Keratinocyte (primary cell): ENCODE results near the gene ZSWIM9. TPM values are rescaled to one million over a fixed set of nuclear protein-coding genes. Genes with fewer than 3 reads are reported as not detected.

Source experiments
- DNase-seq: peaks from one replicate; pipeline ENCODE4 v3.0.0-alpha.2; 2011; ENCODE audit warnings: low read depth, missing footprints, low spot score
- FAIRE-seq: peaks from 2 replicates; lab custom pipeline; 2011; peaks lifted over from hg19 to GRCh38; lab: Jason Lieb, UNC
- H2AFZ ChIP-seq: 2 replicates; pipeline ENCODE4 v1.6.0; 2012; ENCODE audit warnings: low read length, control low read depth, inconsistent platforms; ENCODE audit not compliant: control insufficient read depth
- H3K27ac ChIP-seq: 2 replicates; pipeline ENCODE4 v1.5.1; 2011; ENCODE audit warnings: low read length; ENCODE audit not compliant: control insufficient read depth, insufficient read depth
- H3K27me3 ChIP-seq: 3 replicates; pipeline ENCODE4 v1.6.0; 2011; ENCODE audit warnings: low read length; ENCODE audit not compliant: control insufficient read depth, insufficient read depth; ENCODE audit errors: extremely low read depth
- H3K36me3 ChIP-seq, 2 experiments: 2 replicates in 1 of 2; 3 replicates in 1 of 2; pipeline ENCODE4 v1.5.1; 2011; ENCODE audit warnings: low read length in 2 of 2, mild to moderate bottlenecking in 1 of 2; ENCODE audit not compliant: control insufficient read depth in 2 of 2, insufficient read depth in 2 of 2; ENCODE audit errors: extremely low read depth in 1 of 2
- H3K4me1 ChIP-seq: 3 replicates; pipeline ENCODE4 v1.5.1; 2011; ENCODE audit warnings: low read length; ENCODE audit not compliant: control insufficient read depth, insufficient read depth; ENCODE audit errors: extremely low read depth
- H3K4me2 ChIP-seq: 3 replicates; pipeline ENCODE4 v1.6.0; 2011; ENCODE audit warnings: low read depth, low read length; ENCODE audit not compliant: control insufficient read depth, insufficient read depth; ENCODE audit errors: extremely low read depth
- H3K4me3 ChIP-seq, 3 experiments: fragments of 200-600 bp in 1 of 3; sonication (generic) in 1 of 3; 2 replicates in 2 of 3; 3 replicates in 1 of 3; pipeline ENCODE4 v1.5.1; 2011 to 2016; ENCODE audit warnings: low read length in 3 of 3, mild to moderate bottlenecking in 3 of 3, control low read depth in 2 of 3, inconsistent platforms in 1 of 3, low read depth in 1 of 3, mixed read lengths in 1 of 3, mixed run types in 1 of 3, moderate library complexity in 1 of 3; ENCODE audit not compliant: control insufficient read depth in 2 of 3, insufficient read depth in 2 of 3; ENCODE audit errors: extremely low read depth in 1 of 3
- H3K79me2 ChIP-seq: 2 replicates; pipeline ENCODE4 v1.6.0; 2012; ENCODE audit warnings: low read length; ENCODE audit not compliant: control insufficient read depth, insufficient read depth
- H3K9ac ChIP-seq: 3 replicates; pipeline ENCODE4 v1.6.0; 2011; ENCODE audit warnings: low read length; ENCODE audit not compliant: control insufficient read depth, insufficient read depth; ENCODE audit errors: extremely low read depth
- H3K9me1 ChIP-seq: 3 replicates; pipeline ENCODE4 v1.6.0; 2011; ENCODE audit warnings: low read length; ENCODE audit not compliant: control insufficient read depth, insufficient read depth; ENCODE audit errors: extremely low read depth
- H3K9me3 ChIP-seq: 2 replicates; pipeline ENCODE4 v1.5.1; 2012; ENCODE audit warnings: low read depth, low read length; ENCODE audit not compliant: control insufficient read depth
- H4K20me1 ChIP-seq: 3 replicates; pipeline ENCODE4 v1.6.0; 2011; ENCODE audit warnings: low read length; ENCODE audit not compliant: control insufficient read depth, insufficient read depth; ENCODE audit errors: extremely low read depth
- CTCF ChIP-seq, 3 experiments: IDR thresholded peaks in 1 of 3; conservative IDR thresholded peaks in 1 of 3; optimal IDR thresholded peaks in 1 of 3; 2 replicates in 2 of 3; 3 replicates in 1 of 3; pipeline versions ENCODE3 to v1.5.1; 2011; ENCODE audit warnings: low read length in 3 of 3, mild to moderate bottlenecking in 3 of 3, moderate library complexity in 2 of 3, control low read depth in 1 of 3, inconsistent platforms in 1 of 3; ENCODE audit not compliant: insufficient read depth in 2 of 3; ENCODE audit errors: extremely low read depth in 1 of 3
- EZH2 ChIP-seq: IDR thresholded peaks from one replicate; pipeline ENCODE4 v1.6.1; 2012; ENCODE audit warnings: inconsistent platforms, mild to moderate bottlenecking, low read length, moderate library complexity
- dilution Hi-C: fragments of 300-500 bp; cut with MboI; formaldehyde crosslinking; loops from one replicate; pipeline ENCODE4 v1.7.0; 2020; ENCODE audit warnings: low sequenced_read_pairs; ENCODE audit not compliant: extremely low pct_ligation_motif_present
- polyA plus RNA-seq, 5 experiments: library from polyadenylated mRNA; depleted of rRNA in 3 of 5; stranded (reverse) in 3 of 5; stranded (forward) in 1 of 5; unstranded in 1 of 5; fragments of >200 nt; gene quantifications; 1 replicate in 1 of 5; 2 replicates in 3 of 5; 3 replicates in 1 of 5; pipeline versions ENCODE4 v1.2.1 to v1.2.3, GENCODE V29; 2011 to 2012; ENCODE audit warnings: missing spikeins in 2 of 5, low read depth in 1 of 5, low replicate concordance in 1 of 5

Gene ZSWIM9
- polyA plus RNA-seq, 1 donor (not counting 4 experiments of a cell fraction or from before 2014, with no cell fraction given): 0.46 TPM

- no peak overlapping the region for H3K9ac ChIP-seq
- H3K4me3 ChIP-seq: no peak overlapping the region
- H3K27ac ChIP-seq: no peak overlapping the region
- no peak for FAIRE-seq
- no peaks in the 10 kb centered on the region for H4K20me1 ChIP-seq
- H3K36me3 ChIP-seq: peaks cover 0 to 5% of the 10 kb centered on the region in 2 experiments
- H3K9me1 ChIP-seq: no peaks in the 10 kb centered on the region
- TF ChIP-seq EZH2 (no peak), CTCF (optimal IDR thresholded peaks at IDR 0.05 in 1 of 3, IDR thresholded peaks at IDR 0.05 in 1 of 3, conservative IDR thresholded peaks at IDR 0.05 in 1 of 3; ENCODE audit: extremely low read depth in 1 of 3, insufficient read depth in 2 of 3, low read length in 3 of 3) (no peak)
- no peak overlapping the region for H3K4me2 ChIP-seq
- no peaks in the 10 kb centered on the region for H3K4me1 ChIP-seq
- H3K9me3 ChIP-seq: no peaks in the 10 kb centered on the region
- H3K27me3 ChIP-seq: no peaks in the 10 kb centered on the region
- H2AFZ ChIP-seq: no peak overlapping the region
- H3K79me2 ChIP-seq: no peaks in the 10 kb centered on the region
- dilution Hi-C loops: no loop called here
- DNase-seq: no peak
Observed at GRCh38 chr19:48186541-48186991, 16.1 kb downstream of the ZSWIM9 start.

- Histone ChIP-seq H3K36me3 (peaks cover 0 to 1% of the 10 kb centered on the region in 2 experiments), H3K79me2 (no peaks in the 10 kb centered on the region), H3K4me1 (no peaks in the 10 kb centered on the region), H3K4me2 (peak overlapping the region; percentile 4), H3K27me3 (no peaks in the 10 kb centered on the region), H2AFZ (no peak overlapping the region), H3K9me3 (no peaks in the 10 kb centered on the region), H3K27ac (peak overlapping the region; percentile 0), H3K9ac (no peak overlapping the region), H4K20me1 (no peaks in the 10 kb centered on the region), H3K4me3 (no peak overlapping the region), H3K9me1 (no peaks in the 10 kb centered on the region)
- DNase-seq: peak; percentile 85
- dilution Hi-C loops: no loop called here
- FAIRE-seq: peak; percentile 79
- TF ChIP-seq EZH2 (no peak), CTCF (optimal IDR thresholded peaks at IDR 0.05 in 1 of 3, IDR thresholded peaks at IDR 0.05 in 1 of 3, conservative IDR thresholded peaks at IDR 0.05 in 1 of 3; ENCODE audit: extremely low read depth in 1 of 3, insufficient read depth in 2 of 3, low read length in 3 of 3) (peak; percentile 56 to 73 (median 66))
Observed at GRCh38 chr19:48190288-48190884, 19.9 kb downstream of the ZSWIM9 start.
